ENCODE data around the gene OPRD1.
"Not testable (repeated sequence)": the region's sequence is repeated elsewhere in the genome, so short reads cannot be mapped to it uniquely, and the experiment has no call there.

The OPRD1 gene

GRCh38 chr1:28811766-28812668, at the start of gene OPRD1:
OPRD1 (plus strand) TSS chr1:28812170; CDS start chr1:28812384, 214 bp downstream.
- in situ Hi-C loops (cut with MboI; ENCODE audit: low sequenced_read_pairs): no loop called here

- in situ Hi-C loops (cut with MboI; ENCODE audit: low sequenced_read_pairs): no loop called here
These were observed 45.3 kb upstream of the OPRD1 start for GRCh38 chr1:28766532-28767183.

- in situ Hi-C loops (cut with MboI; ENCODE audit: low sequenced_read_pairs): no loop called here
These were observed 41.3 kb upstream of the OPRD1 start for GRCh38 chr1:28770601-28771165.

GRCh38 chr1:28771921-28772320, 40.0 kb upstream of the OPRD1 start:
- in situ Hi-C loops (cut with MboI; ENCODE audit: low sequenced_read_pairs): not testable (repeated sequence)

- in situ Hi-C loops (cut with MboI; ENCODE audit: low sequenced_read_pairs): no loop called here
These were observed 38.9 kb upstream of the OPRD1 start for GRCh38 chr1:28773105-28773504.

- in situ Hi-C loops (cut with MboI; ENCODE audit: low sequenced_read_pairs): no loop called here
These were observed 36.6 kb upstream of the OPRD1 start for GRCh38 chr1:28775121-28775942.

GRCh38 chr1:28776341-28776740, 35.6 kb upstream of the OPRD1 start:
- in situ Hi-C loops (cut with MboI; ENCODE audit: low sequenced_read_pairs): no loop called here

- in situ Hi-C loops (cut with MboI; ENCODE audit: low sequenced_read_pairs): no loop called here
These were observed 33.9 kb upstream of the OPRD1 start for GRCh38 chr1:28778021-28778420.

- in situ Hi-C loops (cut with MboI; ENCODE audit: low sequenced_read_pairs): no loop called here
These were observed 32.1 kb upstream of the OPRD1 start for GRCh38 chr1:28779751-28780408.

GRCh38 chr1:28781305-28781704, 30.7 kb upstream of the OPRD1 start:
- in situ Hi-C loops (cut with MboI; ENCODE audit: low sequenced_read_pairs): no loop called here

- in situ Hi-C loops (cut with MboI; ENCODE audit: low sequenced_read_pairs): no loop called here
These were observed 30.0 kb upstream of the OPRD1 start for GRCh38 chr1:28782011-28782410.

- in situ Hi-C loops (cut with MboI; ENCODE audit: low sequenced_read_pairs): no loop called here
These were observed 28.6 kb upstream of the OPRD1 start for GRCh38 chr1:28783363-28783762.

- in situ Hi-C loops (cut with MboI; ENCODE audit: low sequenced_read_pairs): no loop called here
These were observed 22.6 kb upstream of the OPRD1 start for GRCh38 chr1:28789412-28789811.

GRCh38 chr1:28789816-28790215, 22.2 kb upstream of the OPRD1 start:
- in situ Hi-C loops (cut with MboI; ENCODE audit: low sequenced_read_pairs): no loop called here

GRCh38 chr1:28790377-28791035, 21.5 kb upstream of the OPRD1 start:
- in situ Hi-C loops (cut with MboI; ENCODE audit: low sequenced_read_pairs): no loop called here

GRCh38 chr1:28791929-28792328, 20.0 kb upstream of the OPRD1 start:
- in situ Hi-C loops (cut with MboI; ENCODE audit: low sequenced_read_pairs): not testable (repeated sequence)

- in situ Hi-C loops (cut with MboI; ENCODE audit: low sequenced_read_pairs): no loop called here
These were observed 19.3 kb upstream of the OPRD1 start for GRCh38 chr1:28792644-28793121.

- in situ Hi-C loops (cut with MboI; ENCODE audit: low sequenced_read_pairs): not testable (repeated sequence)
These were observed 17.4 kb upstream of the OPRD1 start for GRCh38 chr1:28794582-28794981.

GRCh38 chr1:28796352-28797211, 15.4 kb upstream of the OPRD1 start:
- in situ Hi-C loops (cut with MboI; ENCODE audit: low sequenced_read_pairs): no loop called here

All from hTERT RPE-1 (cell line).